ENCODE results near the gene FCMR.

Gene FCMR, protein sequence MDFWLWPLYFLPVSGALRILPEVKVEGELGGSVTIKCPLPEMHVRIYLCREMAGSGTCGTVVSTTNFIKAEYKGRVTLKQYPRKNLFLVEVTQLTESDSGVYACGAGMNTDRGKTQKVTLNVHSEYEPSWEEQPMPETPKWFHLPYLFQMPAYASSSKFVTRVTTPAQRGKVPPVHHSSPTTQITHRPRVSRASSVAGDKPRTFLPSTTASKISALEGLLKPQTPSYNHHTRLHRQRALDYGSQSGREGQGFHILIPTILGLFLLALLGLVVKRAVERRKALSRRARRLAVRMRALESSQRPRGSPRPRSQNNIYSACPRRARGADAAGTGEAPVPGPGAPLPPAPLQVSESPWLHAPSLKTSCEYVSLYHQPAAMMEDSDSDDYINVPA

DNA sequence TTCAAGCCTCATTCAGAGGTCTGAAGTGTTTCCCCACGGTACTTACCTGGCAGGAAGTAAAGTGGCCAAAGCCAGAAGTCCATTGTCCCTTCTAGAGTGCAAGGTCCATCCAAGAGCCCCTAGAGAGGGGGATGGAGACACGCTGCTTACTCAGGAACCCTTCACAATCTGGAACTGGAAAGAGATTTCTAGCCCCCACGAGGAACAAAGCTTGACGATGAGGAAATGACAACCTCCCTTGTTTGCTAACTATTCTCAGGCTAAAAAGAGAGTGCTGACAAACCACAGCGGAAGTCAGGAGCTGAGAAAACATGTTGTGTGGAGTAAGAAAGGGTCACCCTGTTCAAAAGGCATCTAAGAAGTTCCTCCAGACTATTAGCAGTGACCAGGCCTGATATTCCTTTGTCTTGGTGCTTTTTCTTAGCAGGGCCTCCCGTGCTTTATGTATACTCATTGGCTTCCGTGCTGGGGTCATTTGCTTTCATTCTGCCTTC is at the start of gene FCMR:
Gene FCMR, minus strand, starts transcription at position 170 of the 494 bp plus-strand sequence. Its CDS starts 87 bp downstream, at position 83.
- no peak for DNase-seq

DNA sequence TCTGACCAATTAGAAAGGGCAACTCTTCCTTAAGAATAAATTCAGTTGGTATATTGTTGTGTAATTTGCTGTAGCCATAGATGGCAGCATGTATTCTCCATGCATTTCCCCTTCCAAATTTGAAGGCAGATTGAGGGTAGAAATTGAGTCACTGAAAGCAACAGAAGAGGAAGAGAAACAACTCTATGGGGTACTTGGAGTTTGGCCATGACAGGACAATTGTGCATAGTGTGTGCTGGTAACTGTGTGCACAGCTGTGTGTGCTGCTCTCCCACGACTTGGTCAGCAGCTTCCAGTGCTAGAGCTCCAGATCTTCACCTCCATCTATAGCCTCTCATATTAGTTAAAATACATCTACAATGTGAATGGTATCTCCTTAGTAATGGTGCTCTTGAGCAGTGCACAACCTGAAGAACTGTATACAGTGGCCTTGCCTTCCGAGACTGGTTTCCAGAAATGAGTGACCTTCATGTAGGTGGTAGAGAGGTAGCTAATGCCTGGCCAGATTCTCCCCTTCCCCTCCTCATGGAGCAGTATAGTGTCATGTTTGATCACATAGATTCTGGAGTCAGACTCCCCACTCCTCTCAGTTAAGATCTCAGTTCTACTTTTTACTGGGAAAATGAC is 49.4 kb upstream of the FCMR start:
- no peak for DNase-seq

DNA sequence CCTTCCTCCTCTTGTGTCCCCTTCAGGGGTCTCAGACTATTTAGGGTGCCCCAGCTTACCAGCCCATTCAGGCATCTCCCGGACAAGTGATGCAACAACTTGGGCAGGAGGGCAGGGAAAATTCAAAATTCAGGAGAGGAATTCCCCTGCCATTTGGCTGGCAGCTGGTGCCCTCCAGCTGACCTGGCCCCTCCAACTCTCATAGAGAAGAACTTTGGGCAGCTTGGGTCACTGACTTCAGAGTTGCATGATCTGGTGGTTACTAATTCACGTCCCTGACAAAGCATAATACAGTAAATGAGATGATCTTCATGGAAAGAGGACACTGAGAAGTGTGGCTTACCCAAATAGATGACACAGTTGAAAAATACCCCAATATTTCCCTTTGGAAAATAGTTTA is 48.7 kb upstream of the FCMR start, which contains the start of gene FCAMR:
Gene FCAMR, minus strand, starts transcription at position 15 of the 400 bp plus-strand sequence. CDS start 335 bp downstream, outside the sequence.
- DNase-seq, result no peak

DNA sequence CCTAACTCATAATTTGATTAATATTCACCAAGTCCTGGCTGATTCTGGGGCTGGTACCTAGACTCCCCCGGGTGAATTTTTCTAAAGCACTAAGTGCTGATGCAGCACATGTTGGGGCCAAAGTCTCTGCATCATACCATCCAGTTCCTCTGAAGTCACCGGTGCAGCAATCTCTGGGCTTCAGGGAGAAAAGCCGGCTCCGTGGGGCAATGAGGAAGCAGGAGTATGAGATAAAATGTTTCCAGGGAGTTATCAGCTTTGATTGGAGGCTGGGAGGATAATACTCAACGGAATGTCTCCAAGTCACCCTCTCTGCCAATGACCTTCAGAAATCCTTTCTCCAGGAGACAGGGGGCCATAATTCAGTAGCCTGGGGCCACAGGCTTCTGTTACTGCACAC is 47.3 kb upstream of the FCMR start:
- no peak for DNase-seq

DNA sequence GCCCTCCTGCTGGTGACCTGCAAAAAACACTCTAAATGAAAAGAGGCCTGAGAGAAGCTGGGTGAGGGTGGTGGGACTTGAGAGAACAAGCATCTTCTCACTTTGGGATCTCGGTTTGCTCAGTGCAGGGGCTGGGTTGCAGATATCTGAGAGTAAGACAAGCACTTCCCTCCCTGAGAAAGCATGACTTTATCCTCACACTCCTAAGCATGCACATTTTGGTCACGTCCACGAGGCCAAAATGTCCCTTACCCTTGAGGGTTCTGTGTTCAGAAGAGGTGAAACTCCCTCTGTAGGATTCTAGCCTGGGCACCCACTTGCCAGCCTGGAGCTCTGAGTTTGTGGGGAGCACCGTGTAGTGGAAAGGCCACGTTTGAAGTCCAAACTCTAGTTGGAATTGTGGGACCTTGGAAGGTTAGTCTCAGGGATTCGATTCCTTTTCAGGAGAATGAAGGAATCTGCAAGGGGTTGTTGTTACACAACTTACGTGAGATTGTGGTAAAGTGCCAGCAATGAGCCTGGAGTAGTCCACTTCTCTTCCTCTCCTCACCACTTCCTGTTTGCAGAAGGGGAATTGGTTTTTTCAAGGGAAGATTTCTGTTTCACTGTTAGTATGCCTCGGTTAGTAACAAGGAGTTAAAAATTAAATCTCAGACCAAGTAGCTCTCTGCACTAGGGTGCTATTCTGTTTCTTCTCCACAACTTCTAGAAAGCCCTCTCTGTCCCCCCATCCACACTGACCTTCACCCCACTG is 45.5 kb upstream of the FCMR start:
- DNase-seq, result no peak

DNA sequence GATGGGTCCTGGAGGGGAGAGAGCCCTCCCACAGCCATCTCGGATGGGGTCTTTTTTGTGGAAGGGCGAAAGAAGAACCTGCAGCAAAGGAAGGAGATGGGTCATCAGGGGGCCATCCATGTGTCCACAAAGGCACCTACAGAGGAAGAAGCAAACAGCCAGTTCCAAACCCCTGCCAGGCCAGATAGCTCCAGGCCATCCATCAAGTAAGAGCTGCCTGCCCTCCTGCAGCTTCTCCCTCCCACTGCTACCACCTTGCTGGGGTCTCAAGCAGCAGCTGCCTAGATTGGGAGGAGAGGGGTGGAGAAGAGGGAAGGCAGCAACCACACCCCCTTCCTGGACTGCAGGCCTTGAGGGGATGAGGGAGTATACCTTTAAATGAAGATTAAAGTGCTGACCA is 44.0 kb upstream of the FCMR start:
- DNase-seq, result no peak

DNA sequence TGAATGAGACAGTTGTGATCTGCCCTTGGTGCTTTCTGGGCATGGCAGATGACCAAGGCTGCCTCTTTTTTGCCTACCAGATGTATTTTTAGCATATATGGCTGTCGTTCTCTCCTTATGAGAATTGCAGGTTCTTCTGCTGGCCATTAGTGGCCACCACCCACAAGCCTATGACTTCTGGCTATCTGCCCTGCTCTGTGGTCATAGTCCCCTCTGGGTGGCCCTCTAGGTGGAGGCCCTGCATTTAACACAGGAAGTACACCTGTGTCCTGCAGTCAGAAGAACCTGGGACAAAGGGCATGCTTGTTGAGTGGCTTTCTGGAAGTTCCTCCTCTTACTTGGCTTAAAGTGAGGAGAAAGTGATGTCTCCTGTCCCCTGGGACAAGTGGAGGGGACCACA is 42.0 kb upstream of the FCMR start:
- DNase-seq, result no peak

DNA sequence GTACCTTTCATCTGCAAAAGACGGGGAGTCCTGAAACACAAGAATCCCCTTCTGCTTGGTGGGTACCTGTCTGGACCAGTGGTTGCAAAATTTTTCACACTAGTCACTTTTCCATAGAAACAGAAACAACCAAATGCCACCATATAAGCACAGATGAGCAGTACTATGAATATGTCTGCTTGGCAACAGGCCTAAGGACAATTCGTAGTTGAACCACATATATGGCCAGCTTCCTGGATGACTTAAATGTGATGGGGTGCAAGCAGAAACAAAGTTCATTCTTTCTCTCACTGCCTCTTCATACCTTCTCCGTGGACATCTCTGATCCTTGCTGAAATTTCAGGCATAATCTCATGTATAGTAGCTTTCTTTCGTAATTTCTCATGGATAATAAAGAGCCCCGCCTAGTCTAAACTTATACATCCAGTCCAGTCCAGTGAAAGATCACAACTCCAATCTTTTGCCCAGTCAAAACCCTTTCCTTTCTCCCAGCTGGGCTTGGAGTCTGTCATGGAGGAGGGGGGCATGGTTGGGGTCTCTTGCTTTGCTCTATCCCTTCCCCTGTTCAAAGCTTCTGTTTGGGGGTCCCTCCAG is 41.5 kb upstream of the FCMR start:
- no peak for DNase-seq

DNA sequence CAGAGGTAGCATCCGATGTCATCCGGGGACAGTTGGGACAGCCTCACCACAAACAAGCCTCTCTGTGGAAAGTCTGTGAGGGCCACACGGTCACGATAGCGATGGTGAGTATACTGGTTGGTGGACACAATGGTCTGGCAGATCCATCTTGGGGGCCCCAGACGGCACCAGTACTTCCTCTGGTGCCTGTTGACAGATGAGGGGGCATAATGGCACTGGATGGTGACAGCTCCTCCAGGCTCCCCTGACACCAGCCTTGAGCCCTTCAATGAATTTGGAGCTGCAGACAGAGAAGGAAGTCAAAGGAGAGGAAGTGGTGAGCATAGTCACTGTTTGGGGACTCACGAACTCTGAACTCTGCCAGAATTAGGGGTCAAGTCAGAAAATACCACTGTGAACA is 40.5 kb upstream of the FCMR start:
- no peak for DNase-seq

DNA sequence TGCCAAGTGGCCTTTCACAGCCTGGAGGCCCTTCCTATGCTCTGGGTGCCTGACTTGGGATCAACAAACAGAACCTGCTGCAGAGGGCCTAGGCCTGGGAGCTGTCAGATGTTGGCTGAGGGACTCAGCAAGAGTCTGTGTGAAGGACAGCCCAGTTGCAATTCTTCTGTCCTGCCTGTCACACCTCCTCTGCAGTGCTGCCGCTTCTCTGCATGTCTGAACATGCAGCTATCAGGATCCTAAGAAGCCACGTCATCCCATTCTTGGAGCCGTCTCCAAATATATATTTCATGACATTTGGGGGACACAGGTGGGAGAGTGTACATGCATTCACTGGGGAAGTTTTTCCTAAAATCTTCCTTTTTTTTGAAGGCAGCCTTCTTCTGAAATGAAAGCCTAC is 39.9 kb upstream of the FCMR start:
- no peak for DNase-seq

DNA sequence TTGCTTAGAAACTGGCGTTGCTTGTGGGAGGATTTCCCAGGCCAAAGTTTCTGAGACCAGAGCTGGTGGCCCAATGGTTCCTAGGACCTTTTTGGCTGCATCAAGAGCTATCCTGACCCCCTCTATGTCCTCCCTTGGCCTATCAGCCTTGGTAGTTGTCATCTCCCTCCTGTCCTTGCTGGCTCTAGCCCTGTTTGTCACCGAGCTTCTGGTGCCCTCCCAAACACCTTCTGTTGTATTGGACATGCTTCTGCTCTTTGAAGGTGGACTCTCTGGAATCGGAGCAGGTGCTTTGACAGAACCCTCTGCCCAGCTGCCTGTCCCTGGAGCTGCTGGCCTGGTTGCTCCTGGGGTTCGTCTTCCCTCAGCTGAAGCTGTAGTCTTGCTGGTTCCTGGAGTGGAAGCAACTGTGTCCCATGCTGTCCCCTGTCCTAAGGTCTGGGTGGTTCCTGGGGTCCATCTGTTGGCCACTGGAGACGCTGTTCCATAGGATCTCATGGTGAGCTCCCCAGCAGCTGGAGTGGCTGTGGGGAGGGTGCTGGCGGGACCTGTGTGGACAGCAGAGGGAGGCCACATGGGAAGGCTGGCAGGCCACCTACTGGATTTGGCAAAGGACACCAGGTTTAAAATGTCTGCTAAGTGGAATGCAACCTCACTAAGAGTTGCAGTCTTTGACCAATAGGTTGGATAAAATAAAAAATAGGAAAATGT is 39.1 kb upstream of the FCMR start:
- DNase-seq, result no peak

DNA sequence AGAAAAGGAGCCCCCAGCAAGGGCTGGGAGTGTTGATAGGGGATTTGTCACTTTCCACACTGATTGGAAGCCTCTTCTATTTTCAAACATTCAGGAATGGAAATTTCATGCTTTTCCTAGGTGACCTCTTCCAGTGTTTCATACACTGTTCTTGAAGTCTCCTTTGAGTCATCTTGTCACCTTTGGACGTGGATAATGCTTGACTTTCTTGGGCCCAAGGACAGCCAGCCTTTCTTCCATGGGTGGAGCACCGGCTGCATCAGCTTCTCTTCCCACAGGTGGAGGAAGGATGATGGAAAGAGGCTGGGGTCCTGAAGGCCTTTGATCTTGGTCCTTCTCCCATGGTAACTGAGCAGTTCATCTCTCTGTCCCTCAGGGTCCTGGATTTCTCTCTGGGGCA is 36.4 kb upstream of the FCMR start:
- no peak for DNase-seq

DNA sequence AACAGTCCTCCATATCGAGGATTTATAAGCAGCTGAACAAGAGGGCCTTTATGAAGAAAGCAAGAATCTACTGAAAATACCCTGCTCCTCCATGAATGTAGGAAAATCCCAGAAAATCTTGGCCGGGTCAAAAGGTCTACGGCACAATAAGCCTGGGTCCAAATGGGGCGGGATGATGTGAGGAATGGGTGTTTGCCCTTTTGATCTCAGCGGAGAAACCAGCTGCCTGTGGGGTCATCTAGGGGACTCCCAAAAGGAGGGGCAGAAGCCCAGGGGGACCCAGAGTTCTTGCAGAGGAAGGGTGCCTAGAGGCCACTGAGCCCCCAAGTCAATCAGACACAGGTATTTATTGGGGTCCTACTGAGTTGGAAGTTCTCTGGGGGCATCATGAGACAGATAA is 35.9 kb upstream of the FCMR start:
- no peak for DNase-seq

DNA sequence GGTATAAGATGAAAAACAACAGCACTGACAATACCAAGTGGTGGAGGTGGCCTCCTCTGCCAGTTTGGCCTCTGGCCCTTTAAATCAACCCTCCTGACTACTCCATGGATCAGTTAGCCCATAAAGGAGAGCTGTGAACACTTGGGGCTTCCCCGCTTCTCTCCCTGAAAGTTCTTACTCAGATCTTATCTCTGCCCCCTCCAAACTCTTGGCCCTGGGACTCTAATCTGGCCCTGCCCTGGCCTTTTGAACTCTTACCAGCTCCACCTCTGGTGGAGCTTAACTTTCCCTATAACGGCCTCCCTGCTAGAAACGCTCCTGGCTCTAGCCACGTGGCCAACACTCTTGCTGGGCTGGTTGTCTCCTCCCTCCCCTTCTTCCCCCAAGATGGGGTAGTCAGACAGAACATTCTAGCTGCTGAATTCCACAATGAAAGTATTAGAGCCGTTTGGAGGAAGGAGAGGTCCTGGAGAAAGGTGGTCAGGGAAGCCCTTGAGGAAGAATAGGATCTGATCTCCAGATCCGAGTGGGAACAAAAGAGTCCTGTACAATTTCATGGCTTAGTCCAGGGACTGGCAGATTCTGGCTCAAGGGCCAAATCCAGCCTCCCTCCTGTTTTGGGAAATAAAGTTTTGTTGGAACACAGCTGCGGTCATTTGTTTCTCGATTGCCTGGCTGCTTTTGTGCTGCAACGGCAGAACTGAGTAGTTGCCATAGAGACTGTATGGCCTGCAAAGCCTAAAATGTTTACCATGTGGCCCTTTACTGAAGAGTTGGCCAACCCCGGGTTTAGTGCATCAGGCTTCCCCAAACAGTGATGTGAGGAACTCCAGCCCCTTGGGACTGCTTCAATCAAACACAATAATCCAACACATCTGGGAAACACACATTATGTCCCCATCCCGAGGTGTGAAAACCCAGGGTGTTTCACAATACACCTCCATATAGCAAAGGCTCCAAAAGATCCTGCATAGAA is 34.0 kb upstream of the FCMR start:
- no peak for DNase-seq

DNA sequence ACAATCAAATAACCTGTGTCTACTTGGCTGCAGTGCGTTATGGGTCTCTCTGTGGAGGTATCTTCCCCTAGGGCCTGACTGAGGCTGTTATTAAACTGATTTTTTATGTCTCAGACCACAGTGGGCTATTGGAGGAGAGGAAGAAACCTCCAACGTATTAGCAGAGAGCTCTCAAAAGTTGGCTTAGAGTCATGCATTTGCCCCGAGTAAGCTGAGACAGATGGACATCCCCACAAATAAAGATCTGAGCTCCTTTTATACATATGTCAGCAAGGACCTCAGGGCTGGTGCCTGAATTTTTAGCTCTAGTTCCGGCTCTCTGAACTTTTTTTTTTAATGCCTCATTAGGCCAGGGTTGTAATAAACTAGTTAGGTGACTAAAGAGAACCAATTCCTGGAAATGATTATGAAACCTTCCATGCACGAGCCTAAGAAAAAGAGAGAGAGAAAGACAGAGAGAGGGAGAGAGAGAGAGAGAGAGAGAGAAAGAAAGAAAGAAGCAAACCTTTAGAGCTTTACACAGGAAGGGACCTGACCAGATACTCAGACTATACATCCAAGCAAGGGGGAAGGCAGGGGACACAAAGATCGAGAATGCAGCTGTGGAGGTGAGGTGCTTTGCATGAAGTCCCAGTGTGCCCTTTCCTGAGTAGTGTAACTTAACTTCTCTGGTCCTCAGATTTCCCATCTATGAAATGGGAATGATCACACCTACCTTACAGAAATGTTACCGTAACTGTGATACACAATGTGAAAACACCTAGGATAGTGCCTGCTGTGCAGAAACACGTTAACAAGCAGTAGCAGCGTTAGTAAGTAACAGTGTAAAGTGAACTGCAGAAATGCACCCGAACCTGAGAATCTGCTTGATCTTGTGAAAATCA is 33.0 kb upstream of the FCMR start:
- DNase-seq, result no peak

DNA sequence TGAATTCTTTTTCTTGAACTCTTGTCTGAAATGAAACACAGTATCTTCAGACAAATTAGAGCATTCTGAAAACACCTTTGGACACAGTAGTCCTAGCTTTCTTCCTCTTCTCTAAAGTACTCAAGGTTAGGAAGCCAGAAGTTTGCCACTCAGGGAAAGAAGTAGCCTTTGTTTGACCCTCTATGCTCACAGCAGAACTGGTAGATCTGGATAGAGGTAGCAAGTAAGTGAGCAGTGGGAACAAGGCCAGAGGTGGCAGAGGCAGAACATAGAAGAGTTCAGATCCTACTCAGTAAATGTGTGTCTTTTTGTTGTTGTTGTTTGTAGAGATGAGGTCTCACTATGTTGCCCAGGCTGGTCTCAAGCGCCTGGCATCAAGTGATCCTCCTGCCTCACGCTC is 31.9 kb upstream of the FCMR start:
- DNase-seq, result no peak

DNA sequence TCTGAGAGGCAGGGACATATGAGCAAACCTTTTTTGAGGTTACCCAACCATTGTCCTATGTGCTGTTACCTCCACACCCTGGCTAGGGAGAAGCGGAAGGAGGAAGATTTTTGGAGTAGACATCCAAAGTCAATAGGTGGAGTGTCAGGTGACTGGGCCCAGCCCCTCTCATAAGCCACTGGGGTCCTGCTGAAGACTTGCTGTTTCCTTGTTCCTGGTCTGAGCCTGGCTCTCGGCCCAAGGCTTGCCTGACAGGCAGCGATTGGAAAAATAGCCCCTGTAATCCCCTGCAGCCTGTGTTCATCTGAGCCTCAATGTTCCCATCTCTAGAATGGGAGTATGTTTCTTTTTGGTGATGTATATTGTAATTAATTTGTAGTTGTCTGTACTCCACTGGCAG is 31.4 kb upstream of the FCMR start:
- DNase-seq, result no peak

DNA sequence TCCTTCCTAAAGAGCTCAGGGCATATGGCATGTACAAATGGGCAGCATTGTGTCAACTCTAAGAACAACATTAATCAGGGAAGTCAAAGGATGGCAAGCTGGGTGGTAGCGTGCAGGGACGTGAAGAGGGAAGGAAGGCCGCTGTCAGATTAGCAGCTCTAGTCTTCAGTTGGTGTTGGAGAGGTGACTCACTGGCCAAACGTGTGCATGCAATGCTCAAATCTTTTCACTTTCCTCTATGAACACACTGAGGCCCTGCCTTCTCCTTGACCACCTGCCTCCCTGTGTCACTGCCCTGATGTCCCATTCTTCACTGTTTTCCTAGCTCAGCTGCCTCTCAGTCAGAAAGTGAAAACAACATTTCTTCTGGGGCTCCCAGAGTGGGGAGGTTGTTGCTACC is 30.4 kb upstream of the FCMR start:
- no peak for DNase-seq

DNA sequence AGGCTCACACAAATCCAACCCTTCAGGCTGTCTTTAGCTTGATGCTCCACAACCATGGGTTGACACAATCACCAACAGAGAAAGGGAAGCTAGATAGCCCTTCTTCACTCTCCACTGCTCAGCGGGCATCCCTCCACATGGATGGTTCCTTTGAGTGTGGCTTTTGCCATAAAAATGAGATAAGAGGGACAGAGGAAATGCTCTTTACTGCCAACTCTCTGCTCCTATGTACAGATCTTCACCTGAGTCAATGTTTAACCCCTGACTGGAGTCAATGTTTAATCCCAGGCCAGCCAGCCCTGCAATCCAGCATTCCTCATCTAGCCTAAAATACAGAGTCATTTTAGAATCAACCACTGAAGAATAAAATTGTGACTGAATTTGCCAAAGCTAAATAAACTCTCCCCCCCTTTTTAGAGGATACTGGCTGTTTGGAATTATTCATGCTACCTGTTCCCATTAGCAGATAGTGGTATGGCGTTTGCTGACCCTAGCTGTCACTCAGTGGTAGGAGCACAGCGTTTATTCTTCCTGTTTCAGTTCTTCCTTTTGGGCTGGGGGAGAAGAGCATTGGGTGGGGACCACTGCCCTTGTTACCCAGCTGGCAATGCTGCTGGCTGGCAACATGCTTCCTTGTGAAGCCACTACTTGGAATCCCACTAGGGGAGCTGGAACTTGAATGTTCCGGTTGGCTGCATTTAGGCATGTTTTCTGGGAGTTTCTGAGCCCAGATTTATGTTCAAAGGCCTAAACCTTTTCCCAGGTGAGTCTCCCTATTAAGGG is 29.8 kb upstream of the FCMR start:
- no peak for DNase-seq
